HS-5 (cell line): ENCODE data around the gene KAZN.

Source experiments
- DNase-seq: peaks from one replicate; pipeline ENCODE4 v3.0.0-alpha.2; 2012; ENCODE audit warnings: low read depth

KAZN gene

DNA sequence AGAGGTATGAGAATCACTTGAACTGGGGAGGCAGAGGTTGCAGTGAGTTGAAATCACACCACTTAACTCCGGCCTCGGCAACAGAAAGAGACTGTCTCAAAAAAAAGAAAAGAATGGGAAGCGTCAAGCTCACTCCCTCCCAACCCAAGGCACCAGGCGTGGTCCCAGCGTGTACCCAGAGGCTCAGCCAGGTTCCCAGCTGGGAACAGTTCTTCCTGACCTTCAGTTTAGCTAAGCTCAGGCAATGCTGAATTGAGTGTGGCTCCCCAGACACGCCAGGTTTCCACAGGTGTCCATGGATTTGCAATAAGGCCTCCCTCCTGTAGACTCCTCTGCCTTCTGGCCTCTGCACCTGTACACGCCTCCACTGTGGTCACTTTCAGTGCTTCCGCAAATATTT lies 414.3 kb downstream of the KAZN start:
- no peak for DNase-seq

DNA sequence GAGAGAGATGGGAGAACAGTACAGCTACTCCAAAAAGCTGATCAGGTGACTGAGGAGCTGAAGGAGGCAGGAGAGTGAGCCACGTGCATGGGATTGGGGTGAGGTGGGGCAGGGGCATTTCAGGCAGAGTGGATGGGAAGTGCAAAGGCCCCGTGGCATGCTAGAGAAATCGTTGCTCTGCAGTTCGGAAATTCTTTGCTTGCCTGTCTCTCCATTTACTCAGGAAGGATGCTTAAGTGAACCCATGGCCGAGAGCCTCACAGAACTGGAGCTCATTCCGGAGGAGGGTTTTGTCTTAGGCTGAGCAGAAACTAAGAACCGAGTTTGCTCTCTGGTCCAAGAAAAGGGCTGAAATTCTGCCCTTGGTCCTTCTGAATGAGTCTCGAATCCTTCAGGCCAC lies 415.3 kb downstream of the KAZN start:
- no peak for DNase-seq

DNA sequence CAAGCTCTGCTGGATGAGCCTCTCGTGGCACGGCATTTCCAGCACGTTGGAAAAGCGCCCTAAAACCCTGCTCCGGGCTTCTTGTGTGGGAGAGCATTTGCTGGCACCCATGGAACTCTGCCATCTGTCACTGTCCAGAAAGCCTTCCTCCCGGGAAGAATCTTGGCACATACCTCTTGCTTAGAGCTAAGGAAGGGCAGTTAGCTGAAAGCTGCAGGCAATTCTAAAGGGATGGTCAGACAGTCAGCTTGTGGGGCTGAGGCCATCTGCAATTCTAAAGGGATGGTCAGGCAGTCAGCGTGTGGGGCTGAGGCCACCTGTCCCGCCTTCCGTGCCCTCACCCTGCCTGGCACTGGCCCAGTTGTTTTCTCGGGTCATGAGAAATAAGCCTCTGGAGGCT lies 416.0 kb downstream of the KAZN start:
- no peak for DNase-seq

- DNase-seq = no peak
Measured at GRCh38 chr1:15016001-15016400, 417.5 kb downstream of the KAZN start.

DNA sequence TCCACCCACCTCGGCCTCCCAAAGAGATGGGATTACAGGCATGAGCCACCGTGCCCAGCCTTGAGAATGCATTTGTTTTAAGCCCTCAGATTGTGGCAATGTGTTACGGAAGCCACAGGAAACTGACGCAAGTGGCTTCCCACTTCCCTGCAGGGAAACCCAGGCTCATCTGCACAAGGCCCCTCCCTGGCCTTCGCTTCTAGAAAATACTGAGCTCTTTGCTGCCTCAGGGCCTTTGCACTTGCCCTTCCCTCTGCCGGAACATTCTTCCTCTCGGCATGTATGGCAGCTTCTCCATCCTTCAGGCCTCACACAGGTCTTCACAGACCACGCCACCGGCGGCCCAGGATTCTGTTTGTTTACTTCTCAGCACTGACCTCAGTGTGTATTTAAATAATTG lies 418.0 kb downstream of the KAZN start:
- DNase-seq = no peak

GRCh38 chr1:15017120-15017519 lies 418.6 kb downstream of the KAZN start:
- DNase-seq = no peak

GRCh38 chr1:15018767-15019166 lies 420.3 kb downstream of the KAZN start:
- no peak for DNase-seq

DNA sequence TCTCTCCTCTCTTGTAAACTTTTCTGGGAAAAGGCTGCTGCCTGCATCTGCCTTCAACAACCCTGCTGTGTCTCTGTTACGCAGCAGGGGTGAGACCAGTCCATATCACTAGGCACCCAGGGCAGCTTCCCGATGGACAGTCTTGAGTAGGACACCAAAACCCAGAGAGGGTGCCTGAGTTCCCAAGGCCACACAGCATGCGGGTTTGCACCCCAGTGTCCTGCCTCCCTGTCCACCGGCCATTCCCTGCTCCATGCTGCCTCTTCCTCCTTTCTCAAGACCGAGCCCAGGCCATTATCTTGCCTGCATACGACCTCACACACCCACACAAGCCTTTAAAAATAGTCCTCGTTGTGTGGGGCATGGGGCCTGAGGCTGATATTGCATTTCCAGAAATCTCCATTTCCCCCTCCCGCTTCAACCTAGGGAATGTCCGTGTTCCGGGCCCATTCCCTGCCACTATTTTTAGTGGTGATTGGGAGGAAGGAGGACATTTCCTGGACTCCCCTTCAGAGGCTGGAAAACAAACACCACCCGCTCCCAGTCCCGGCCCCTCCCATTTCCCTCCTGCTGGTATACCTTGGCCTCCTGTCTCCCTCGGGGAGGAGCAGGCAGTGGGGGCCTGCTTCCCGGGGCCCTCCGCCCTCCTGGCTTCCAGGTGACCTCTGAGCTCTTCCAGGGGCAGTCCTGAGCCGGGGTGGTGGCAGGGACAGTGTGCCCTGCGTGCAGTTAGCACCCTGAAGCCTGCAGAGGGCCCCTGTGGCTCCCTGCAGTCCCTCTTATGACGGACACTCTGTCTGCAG lies 422.7 kb downstream of the KAZN start:
- no peak for DNase-seq

- DNase-seq = no peak
Measured at GRCh38 chr1:15022048-15022447, 423.6 kb downstream of the KAZN start.

- no peak for DNase-seq
Measured at GRCh38 chr1:15023205-15023604, 424.7 kb downstream of the KAZN start.

DNA sequence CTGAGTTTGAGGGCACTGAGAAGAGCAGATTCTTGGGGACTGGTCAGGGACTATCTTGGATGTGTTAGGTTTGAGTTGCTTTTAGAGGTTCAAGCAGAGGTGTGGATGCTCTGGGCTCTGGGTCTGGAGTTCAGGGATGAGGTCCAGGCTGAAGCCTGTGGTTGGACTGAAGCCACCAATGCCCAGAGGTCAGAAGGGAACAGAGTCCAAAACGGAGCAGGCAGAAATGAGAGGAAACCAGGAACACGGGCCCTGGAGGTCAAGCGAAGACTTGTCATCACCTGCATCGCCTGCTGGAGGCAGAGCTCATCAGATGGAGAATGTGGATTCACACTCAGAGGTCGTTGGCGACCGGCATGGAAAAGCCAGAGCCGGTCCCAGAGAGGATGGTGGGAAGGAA lies 425.5 kb downstream of the KAZN start:
- no peak for DNase-seq

DNA sequence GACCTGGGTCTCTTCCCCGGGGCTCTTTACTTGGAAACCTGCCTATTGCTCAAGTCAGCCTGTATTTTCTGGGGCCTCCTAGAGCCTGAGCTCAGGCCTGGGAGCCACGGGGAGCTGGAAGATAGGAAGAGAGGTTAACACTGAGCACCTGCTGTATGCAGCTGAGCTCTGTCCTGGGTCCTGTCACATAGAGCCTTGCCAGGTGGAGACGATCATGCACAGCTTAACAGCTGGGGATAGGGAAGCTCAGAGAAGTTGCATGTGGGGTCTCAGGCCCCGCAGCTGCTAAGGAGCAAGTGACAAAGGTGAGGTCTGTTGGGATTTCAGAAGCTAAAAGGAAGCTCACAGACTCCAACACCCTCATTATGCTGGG lies 427.6 kb downstream of the KAZN start:
- DNase-seq = no peak

GRCh38 chr1:15027515-15027986 lies 429.1 kb downstream of the KAZN start:
- DNase-seq = no peak

GRCh38 chr1:15028102-15028501 lies 429.6 kb downstream of the KAZN start:
- DNase-seq = no peak

- DNase-seq = no peak
Measured at GRCh38 chr1:15028616-15029015, 430.1 kb downstream of the KAZN start.

DNA sequence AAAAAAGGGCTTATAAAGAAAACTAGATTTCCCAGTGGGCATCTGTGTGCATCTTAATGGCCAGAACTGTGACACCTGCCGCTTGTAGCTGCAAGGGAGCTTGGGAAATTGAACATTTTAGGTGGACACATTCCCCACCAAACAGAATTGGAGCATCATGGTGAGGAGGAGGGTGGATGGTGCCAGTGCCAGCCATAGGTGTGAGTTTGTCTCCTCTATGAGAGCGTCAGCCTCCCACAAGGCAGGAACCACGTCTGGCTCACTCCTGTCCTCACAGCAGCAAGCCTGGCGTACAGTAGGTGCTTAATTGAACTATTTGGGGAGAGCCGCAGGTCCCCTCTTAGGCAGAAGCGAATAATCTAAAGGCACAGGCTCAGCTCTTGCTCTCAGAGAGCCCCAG lies 430.6 kb downstream of the KAZN start:
- DNase-seq = no peak

GRCh38 chr1:15029786-15030185 lies 431.3 kb downstream of the KAZN start:
- DNase-seq = no peak

DNA sequence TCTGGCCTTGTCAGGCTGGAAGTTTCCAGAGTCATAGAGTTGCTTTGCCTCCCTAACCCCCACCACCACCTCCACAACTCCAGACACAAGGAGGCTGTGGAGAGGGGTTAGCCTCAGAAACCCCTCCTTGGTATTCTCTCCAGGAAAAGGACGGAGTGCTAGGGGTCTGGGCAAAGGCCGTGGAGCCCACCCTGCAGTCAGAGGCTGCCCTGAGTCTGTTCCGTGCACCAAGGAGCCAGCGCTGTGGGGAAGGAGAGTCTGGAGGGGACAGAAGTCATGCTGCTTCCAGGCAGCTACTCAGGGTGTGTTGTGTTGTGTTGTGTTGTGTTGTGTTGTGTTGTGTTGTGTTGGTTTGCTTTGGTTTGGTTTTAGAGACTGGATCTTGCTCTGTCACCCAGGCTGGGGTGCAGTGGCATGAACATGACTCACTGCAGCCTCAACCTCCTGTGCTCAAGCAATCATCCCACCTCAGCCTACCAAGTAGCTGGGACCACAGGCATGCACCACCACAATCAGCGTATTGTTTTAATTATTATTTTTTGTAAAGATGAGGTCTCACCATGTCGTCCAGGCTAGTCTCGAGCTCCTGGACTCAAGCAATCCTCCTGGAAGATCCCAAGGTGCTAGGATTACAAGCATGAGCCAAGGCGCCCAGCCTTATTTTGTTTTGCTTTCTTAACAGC lies 432.9 kb downstream of the KAZN start:
- DNase-seq = no peak

DNA sequence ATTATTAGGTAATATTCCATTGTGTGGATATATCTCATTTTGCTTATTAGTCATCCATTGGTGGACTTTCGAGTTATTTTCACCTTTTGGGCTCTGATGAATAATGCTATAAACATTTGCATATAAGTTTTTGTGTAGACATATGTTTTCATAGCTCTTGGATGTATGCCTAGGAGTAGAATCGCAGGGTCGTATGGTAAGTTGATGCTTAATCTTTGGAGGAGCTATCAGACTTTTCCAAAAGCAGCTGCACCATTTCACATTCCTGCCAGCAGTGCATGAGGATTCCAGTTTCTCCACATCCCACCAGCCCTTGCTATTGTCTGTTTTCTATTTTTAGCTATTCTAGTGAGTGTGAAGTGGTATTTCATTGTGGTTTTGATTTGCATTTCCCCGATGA lies 434.8 kb downstream of the KAZN start:
- DNase-seq = peak; percentile 47

- no peak for DNase-seq
Measured at GRCh38 chr1:15034656-15035055, 436.2 kb downstream of the KAZN start.

DNA sequence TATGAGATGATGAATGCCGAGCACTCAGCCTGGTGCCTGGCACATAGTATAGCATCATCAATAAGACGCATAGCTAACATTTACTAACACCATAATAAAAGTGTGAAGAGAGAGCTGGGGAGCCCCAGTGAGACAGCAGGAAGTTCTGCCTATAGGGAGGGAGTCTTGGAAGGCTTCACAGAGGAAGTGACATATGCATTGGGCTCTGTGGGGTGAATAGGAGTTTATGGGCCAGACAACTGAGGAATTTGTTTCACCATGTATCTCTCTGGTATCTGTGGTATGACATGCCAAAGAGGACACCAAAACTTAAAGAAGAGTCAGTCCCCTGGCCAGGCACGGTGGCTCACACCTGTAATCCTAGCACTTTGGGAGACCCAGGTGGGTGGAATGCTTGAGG lies 436.8 kb downstream of the KAZN start:
- no peak for DNase-seq

- no peak for DNase-seq
Measured at GRCh38 chr1:15036101-15036500, 437.6 kb downstream of the KAZN start.

GRCh38 chr1:15038232-15039016 lies 439.9 kb downstream of the KAZN start:
- DNase-seq = no peak
